Hepatic stellate cell (primary cell): Measurements from ENCODE around the gene SORT1.
A peak's percentile ranks its signal among the peaks of the same experiment; 100 is the strongest.

Source experiments
- DNase-seq: peaks from one replicate; pipeline ENCODE4 v3.0.0; 2011; ENCODE audit warnings: low spot score

SORT1 gene

DNA sequence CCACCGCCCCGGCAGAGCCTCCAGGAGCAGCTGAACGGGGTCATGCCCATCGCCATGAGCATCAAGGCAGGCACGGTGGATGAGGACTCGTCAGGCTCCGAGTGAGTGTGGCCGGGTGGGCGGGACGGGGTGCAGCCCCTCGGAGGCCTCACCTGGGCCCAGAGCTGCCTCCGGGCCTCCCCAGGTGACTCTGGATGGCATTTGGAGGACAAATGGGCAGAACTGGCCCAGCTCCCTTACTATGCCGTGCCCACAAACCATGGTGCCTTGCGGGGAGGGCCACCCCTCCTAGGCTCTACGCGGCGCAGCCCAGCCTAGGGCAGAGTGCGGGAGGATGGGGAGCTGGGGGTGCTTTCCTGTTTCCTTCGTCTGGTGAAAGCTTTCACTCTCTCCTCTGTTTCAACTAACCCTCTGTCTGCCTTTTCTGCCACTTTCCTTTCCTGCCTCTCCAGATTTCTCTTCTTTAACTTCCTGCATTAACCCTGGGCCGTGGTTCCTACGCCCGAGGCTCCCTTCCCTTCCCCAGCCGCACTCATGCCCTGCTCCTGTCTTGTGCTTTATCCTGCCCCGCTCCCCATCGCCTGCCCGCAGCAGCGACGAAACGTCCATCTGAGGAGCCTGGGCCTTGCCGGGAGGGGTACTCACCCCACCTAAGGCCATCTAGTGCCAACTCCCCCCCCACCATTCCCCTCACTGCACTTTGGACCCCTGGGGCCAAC, 124.0 kb downstream of the SORT1 start:
- DNase-seq: no peak

DNA sequence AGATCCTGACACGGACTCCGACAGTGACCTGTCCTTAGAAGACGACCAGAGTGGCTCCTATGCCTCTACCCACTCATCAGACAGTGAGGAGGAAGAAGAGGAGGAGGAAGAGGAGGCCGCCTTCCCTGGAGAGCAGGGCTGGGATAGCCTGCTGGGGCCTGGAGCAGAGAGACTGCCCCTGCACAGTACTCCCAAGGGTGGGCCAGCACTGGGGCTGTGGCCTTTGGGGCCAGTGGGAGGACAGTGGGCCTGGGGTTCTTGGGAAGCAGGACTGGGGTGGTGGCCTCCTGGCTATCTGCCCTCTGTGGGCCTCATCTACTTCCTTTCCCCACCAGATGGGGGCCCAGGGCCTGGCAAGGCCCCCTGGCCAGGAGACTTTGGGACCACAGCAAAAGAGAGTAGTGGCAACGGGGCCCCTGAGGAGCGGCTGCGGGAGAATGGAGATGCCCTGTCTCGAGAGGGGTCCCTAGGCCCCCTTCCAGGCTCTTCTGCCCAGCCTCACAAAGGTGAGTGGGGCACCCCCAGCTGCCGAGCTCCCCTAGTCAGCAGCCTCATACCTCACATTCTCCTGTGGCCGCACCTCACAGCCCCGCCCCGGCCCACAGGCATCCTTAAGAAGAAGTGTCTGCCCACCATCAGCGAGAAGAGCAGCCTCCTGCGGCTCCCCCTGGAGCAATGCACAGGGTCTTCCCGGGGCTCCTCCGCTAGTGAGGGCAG, 124.7 kb downstream of the SORT1 start:
- DNase-seq: no peak

DNA sequence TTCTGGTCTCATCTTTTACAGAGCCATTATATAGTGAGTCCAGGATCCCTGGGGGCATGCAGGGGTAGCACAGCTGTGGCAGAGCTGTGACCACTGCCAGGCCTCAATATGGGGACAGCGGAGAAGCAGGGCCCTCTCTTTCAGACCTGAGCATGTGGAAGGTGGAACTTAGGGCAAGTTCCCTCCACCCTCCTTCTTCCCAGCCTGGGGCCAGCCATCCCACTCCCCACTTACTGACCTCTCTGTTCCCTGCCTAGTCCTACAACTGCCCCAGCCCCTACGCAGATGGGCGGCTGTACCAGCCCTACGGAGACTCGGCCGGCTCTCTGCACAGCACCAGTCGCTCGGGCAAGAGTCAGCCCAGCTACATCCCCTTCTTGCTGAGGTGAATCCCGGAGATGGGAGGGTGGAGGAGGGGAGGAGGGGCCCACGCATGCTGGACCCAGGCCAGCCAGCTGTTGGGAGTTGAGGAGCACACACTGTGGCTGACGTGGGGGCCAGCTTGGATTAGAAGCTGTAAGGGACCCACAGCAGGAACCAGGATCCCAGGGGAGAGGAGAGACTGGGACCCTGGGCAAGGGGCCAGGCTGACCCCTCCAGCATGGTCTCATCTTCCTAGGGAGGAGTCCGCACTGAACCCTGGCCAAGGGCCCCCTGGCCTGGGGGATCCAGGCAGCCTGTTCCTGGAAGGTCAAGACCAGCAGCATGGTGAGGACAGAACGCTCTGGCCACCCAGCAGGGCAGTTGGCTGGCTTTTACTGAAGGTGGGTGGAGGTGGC, 125.5 kb downstream of the SORT1 start:
- no peak for DNase-seq

DNA sequence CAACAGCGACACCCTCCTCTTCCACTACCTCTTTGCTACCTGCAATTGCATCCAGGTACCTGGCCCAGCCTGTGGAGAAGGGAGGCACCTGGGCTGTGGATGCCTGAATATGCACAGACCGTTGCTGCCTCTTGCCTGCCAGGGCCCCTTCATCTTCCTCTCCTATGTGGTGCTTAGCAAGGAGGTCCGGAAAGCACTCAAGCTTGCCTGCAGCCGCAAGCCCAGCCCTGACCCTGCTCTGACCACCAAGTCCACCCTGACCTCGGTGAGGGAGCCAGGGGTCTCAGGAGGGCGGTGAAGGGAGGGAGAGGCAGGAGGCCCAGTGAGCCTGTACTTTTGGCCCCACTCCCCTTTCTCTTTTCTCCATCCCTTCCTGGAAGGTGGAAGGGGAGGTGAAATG, 126.3 kb downstream of the SORT1 start:
- no peak for DNase-seq

DNA sequence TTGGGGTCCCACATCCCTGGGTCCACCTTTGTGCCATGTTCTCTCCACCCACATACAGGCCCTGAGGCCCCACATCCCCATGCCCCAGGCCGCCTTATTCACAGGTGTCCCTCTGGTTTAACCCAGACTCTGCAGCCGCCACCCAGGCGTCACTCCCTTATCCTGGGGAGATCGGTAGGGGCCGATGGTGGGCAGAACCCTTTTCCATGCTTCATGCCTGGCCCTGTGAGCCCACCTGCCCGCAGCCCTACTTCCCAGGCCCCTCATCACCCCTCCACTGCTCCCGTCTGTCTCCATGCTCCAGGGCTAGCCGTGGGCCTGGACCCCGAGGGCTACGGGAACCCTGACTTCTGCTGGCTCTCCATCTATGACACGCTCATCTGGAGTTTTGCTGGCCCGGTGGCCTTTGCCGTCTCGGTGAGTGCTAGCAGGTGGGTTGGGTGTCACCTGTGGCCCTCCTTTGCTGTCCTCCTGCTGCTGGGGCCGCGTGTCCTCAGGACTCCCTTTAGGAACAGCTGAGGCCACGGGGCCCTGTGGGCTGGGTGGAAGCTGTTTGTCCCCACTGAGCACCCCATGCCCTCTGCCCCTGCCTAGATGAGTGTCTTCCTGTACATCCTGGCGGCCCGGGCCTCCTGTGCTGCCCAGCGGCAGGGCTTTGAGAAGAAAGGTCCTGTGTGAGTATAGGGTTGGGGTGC, 126.9 kb downstream of the SORT1 start:
- no peak for DNase-seq

DNA sequence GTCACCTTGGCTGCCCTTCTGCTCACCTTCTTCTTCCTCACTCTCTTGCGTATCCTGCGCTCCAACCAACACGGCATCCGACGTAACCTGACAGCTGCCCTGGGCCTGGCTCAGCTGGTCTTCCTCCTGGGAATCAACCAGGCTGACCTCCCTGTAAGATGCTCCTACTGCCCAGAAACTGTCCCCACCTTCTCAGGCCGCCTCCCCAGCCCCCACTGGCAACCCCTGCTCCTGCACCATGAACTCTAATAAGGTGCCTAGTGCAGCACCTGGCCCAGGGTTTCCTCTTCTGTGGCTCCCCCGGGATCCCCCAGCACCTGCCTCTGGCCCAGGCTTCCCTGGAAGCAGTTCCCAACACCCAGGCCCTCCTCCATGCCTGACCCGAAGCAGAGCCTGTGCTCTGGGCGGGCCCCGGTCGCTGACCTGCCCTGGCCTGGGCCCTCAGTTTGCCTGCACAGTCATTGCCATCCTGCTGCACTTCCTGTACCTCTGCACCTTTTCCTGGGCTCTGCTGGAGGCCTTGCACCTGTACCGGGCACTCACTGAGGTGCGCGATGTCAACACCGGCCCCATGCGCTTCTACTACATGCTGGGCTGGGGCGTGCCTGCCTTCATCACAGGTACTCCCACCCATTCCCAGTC, 127.6 kb downstream of the SORT1 start:
- DNase-seq: no peak

DNA sequence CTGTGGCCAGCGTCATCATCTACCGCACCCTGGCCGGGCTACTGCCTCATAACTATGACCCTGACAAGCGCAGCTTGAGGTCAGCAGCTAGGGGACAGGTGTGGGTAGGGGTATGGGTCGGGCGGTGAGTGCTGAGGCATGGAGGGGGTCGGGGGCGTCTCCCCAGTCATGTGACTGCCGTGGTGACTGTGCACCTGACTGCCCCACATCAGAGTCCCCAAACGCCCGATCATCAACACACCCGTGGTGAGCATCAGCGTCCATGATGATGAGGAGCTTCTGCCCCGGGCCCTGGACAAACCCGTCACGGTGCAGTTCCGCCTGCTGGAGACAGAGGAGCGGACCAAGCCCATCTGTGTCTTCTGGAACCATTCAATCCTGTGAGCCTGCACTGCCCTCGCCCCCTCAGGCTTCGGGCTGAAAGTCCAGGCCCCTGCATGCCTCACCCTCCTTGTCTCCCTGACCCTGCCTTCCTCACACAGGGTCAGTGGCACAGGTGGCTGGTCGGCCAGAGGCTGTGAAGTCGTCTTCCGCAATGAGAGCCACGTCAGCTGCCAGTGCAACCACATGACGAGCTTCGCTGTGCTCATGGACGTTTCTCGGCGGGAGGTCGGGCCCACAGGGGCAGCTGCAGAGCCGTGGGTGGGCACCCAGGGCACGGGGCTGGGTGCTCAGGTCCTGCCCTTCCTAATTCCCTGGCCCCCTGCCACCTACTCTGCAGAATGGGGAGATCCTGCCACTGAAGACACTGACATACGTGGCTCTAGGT, 128.3 kb downstream of the SORT1 start:
- DNase-seq: no peak

DNA sequence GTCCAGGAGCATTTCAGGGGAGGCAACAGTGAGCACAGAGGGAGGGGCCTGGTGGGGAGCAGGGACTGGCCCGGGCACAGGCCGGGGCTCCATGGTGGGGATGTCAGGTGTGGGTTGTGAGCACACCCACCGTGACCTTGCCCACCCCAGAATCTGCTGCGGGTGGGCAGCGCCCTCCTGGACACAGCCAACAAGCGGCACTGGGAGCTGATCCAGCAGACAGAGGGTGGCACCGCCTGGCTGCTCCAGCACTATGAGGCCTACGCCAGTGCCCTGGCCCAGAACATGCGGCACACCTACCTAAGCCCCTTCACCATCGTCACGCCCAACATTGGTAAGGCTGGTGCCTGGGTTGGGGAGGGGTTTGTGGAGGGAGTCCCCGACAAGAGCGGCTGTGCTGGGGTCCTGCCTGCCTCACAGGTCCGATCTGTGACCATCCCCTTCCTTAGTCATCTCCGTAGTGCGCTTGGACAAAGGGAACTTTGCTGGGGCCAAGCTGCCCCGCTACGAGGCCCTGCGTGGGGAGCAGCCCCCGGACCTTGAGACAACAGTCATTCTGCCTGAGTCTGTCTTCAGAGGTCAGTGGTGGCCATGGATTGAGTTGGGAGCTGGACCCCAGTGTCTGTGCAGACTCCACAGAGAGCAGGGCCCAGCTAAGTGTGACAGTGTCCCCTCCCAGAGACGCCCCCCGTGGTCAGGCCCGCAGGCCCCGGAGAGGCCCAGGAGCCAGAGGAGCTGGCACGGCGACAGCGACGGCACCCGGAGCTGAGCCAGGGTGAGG, 129.1 kb downstream of the SORT1 start:
- no peak for DNase-seq

DNA sequence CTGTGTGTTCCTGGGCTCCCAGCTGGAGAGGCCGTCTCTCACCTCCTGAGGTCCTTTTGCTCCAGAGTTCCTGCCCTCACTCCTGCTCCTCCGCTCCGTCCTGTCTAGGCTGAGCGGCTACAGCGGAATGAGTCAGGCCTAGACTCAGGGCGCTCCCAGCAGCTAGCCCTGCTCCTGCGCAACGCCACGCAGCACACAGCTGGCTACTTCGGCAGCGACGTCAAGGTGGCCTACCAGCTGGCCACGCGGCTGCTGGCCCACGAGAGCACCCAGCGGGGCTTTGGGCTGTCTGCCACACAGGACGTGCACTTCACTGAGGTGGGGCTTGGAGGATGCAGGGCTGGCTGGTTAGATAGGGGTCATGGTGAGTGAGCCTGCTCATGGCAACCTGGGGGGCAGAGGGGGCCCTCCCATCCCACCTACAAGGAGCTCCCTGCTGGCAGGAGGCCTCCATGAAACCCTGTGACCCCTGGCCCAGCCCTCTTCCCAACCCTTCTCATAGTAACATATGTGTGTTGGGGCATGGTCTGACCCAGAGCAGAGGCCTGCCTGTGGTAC, 129.9 kb downstream of the SORT1 start:
- no peak for DNase-seq

DNA sequence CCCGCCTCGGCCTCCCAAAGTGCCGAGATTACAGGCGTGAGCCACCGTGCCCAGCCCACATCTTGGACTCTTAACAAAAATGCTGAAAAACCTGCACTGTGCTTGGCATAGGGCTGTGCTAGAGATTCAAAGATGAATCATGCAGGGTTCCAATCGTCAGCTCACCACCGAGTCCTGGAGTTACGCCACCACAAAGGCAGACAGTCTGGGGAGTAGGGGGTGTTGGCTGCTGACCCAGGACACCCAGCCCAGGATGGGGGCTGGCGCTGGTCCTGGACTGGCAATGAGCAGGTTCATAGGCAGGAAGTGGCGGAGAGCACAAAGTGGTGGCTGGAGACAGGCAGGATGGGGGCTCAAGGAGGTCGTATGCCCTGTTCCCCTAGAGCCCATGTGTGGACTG, 130.8 kb downstream of the SORT1 start:
- DNase-seq: no peak

DNA sequence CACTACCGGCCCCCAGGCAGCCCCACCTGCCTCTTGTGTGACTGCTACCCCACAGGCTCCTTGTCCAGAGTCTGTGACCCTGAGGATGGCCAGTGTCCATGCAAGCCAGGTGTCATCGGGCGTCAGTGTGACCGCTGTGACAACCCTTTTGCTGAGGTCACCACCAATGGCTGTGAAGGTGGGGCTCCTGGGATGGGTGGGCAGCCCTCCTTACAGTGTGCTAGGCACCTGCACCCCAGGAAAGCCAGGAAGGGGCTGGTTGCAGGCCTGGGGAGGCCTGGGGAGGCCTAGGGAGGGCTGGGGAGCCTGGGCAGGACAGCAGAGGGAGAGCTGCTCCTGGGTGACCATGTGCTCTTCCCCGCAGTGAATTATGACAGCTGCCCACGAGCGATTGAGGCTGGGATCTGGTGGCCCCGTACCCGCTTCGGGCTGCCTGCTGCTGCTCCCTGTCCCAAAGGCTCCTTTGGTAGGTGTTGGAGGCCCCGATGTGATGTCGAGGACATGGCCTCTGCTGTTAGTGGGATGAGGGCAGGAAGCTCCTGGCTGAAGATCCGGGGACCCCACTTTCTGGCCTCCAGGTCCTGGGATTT, 131.9 kb downstream of the SORT1 start:
- no peak for DNase-seq

DNA sequence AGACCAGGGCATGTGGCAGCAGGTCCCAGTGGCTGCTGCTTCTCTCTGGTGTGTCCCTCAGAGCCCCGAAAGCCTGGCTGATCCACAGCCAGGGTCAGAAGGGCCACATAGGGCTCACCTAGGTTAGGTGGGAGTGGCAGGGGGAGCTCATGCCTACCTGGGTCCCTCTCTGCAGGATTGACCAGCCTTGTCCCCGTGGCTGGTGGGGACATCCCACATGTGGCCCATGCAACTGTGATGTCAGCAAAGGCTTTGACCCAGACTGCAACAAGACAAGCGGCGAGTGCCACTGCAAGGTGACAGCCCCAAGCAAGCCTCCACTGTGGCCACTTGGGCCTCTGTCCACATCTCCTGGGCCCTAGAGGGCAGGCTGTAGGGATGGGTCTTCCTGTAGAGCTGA, 132.7 kb downstream of the SORT1 start:
- DNase-seq: no peak

DNA sequence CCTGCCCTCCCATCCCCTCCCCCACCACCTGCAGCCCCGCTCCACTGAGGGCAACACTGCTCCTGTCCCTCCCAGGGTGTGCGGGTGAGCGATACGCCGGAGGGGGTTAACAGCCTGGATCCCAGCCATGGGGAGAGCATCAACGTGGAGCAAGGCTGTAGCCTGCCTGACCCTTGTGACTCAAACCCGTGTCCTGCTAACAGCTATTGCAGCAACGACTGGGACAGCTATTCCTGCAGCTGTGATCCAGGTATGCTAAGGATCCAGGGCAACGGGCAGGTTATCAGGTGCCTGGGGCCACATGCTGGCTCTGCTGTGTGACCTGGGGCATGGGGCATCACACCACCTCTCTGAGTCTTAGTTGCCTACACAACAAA, 133.4 kb downstream of the SORT1 start:
- no peak for DNase-seq

DNA sequence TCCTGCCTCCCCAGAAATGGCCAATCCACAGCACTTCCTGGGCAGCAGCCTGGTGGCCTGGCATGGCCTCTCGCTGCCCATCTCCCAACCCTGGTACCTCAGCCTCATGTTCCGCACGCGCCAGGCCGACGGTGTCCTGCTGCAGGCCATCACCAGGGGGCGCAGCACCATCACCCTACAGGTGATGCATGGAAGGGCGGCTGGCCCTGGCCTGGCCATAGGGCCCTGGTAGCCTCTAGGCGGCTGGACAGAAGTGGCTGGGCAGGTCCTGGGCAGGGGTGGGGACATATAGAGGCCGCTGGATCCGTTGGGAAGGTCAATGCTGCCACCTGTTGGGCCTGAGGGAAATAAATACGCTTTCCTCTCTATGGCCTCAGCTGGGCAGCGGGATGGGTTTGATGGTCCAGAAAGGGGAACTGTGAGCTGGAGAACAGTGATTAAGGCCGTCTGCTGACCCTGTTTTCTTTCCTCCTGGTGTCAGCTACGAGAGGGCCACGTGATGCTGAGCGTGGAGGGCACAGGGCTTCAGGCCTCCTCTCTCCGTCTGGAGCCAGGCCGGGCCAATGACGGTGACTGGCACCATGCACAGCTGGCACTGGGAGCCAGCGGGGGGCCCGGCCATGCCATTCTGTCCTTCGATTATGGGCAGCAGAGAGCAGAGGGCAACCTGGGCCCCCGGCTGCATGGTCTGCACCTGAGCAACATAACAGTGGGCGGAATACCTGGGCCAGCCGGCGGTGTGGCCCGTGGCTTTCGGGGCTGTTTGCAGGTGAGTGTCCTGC, 133.9 kb downstream of the SORT1 start:
- peak; percentile 90 for DNase-seq

DNA sequence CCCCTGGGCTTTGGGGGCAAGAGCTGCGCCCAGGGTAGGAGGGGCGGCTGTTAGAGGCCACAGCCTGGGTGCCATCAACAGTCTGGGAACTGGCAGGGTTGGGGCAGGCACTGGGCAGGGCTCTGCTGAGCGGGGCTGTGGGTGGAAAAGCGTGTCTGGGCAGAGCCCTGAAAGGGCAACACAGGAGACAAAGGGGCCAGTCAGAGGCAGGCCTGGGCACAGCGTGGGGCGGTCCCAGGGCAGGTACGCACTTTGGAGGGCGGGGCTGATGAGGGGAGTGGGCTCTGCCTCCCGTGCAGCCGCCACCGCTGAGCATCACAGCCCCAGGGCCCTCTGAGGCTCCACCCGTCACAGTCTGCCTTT, 134.5 kb downstream of the SORT1 start:
- no peak for DNase-seq

DNA sequence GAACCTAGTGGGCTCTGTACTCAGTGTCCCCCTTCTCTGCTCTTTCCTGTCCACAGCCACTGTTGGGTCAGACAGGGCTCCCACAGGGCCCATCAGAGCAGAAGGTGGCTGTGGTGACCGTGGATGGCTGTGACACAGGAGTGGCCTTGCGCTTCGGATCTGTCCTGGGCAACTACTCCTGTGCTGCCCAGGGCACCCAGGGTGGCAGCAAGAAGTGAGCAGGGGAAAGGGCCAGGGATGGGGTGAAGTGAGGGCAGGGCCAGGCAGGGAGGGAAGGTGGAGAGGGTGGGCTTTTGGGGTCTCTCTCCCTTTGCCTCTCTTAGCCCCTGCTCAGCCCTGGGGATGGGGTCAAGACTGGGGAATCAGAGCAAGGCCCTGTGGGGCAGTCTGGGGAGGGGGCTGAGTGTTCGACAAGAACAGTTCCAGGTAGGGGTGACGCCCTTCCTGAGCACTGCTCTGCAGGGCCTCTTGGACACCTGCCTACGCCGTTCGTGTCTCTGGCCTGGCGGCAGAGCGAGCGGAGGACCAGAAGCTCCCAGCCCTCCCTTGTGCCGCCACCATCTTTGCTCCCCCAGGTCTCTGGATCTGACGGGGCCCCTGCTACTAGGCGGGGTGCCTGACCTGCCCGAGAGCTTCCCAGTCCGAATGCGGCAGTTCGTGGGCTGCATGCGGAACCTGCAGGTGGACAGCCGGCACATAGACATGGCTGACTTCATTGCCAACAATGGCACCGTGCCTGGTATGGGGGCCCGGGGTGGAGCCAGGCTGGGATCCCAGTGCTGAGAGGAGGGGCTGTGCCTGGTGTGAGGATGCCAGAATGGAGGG, 135.3 kb downstream of the SORT1 start:
- DNase-seq: no peak

DNA sequence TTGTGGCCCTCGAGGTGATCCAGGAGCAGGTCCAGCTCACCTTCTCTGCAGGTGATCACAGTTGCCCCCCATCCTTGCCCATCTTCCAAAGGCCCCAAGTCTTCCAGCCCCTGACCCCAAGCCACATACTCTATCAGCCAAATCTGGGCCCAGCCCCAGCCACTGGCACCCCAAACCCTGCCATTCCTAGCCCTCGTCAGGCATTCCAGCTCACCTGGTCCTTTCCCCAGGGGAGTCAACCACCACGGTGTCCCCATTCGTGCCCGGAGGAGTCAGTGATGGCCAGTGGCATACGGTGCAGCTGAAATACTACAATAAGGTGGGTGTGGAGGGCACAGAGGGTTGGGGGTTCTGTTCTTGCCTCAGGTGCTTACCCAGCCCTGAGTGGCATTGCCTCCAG, 136.1 kb downstream of the SORT1 start:
- no peak for DNase-seq

DNA sequence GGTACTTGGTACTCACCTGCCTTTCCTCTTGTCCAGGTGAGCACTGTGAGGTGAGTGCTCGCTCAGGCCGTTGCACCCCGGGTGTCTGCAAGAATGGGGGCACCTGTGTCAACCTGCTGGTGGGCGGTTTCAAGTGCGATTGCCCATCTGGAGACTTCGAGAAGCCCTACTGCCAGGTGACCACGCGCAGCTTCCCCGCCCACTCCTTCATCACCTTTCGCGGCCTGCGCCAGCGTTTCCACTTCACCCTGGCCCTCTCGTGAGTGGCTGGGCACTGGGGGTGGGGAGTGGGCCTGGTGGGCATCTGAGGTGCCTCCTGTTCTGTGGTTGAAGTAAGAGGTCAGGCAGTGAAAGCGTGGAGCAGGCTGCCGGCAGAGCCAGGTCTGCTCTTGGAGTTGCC, 136.7 kb downstream of the SORT1 start:
- DNase-seq: no peak
